ENCODE measurements around the gene RARRES1. TPM values are rescaled to one million over a fixed set of nuclear protein-coding genes. Genes with fewer than 3 reads are reported as not detected.

The RARRES1 gene, protein sequence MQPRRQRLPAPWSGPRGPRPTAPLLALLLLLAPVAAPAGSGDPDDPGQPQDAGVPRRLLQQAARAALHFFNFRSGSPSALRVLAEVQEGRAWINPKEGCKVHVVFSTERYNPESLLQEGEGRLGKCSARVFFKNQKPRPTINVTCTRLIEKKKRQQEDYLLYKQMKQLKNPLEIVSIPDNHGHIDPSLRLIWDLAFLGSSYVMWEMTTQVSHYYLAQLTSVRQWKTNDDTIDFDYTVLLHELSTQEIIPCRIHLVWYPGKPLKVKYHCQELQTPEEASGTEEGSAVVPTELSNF
- not detected for total RNA-seq
- polyA plus RNA-seq, result not detected

DNA sequence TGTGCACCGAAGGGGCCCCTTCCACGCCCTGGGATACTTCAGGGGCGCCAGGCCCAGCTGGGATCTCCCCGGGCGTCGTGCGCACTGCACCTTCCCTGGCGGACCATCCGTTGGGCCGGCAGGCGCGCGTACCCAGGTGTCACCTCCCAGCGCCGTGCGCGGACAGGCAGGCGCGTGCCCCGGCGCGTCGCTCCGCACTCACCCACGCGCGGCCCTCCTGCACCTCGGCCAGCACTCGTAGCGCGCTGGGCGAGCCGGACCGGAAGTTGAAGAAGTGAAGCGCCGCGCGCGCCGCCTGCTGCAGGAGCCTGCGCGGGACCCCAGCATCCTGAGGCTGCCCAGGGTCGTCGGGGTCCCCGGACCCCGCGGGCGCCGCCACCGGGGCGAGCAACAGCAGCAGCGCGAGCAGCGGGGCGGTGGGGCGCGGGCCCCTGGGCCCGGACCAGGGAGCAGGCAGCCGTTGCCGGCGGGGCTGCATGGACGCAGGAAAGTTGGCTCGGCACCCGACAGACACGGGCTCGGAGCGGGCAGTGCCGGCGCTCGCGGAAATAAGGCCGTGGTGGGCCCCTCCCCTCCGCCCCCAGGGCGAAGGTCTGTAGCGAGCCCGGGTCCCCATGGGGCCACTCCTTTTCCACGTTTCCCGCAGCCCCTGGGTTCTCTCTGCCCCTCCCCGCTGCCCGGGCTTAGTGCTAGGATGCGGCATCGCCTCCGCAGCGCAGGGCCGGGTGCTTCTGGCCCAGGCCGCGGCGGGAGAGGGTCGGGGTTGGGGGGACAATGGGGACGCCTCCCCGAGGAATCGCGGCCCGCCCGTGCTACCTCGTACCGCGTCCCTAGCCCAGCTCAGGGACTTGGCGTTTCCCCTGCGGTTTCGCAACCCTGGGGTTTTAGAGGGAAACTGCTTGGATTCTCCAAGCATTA, at the start of gene RARRES1:
Gene RARRES1, minus strand, starts transcription at position 520 of the 918 bp plus-strand sequence. Its CDS starts 42 bp downstream, at position 478.
- CTCF ChIA-PET, result no interaction called here

DNA sequence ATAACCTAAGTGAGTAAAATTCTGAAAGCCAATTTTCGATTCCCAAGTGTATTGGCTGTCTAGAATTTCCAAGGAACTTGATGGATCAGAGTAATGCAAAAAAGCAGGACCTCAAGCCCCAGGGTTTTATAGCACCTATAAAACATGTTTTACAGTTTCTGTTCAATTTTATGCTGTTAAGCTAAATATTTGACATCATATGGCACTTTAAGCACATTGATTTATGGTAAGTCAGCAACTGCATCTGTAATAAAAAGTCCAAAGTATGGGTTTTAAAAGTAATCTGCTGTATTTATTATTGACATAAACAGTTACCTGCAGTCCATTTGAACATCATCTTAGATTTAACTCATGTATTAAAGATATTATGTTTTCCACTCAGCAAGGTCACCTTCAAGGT, 49.6 kb upstream of the RARRES1 start:
- CTCF ChIA-PET, result no interaction called here
- Histone ChIP-seq H3K4me1 (ENCODE audit: insufficient read depth, low read length) (no peaks in the 10 kb centered on the region), H3K4me3 (ENCODE audit: low read length) (no peak overlapping the region), H3K9me3 (ENCODE audit: low read length) (no peaks in the 10 kb centered on the region), H3K27me3 (ENCODE audit: insufficient read depth, low read length, poor library complexity, severe bottlenecking) (no peaks in the 10 kb centered on the region), H3K27ac (ENCODE audit: low read depth, low read length) (no peak overlapping the region), H3K36me3 (ENCODE audit: insufficient read depth, low read length) (no peaks in the 10 kb centered on the region)
- H3K36me3 Mint-ChIP-seq, result peaks cover 0 to 6% (median 0%) of the 10 kb centered on the region in 3 donors
- no peaks in the 10 kb centered on the region for H3K9me3 Mint-ChIP-seq
- peaks cover 0 to 1% of the 10 kb centered on the region in 2 donors for H3K27me3 Mint-ChIP-seq
- H3K4me1 Mint-ChIP-seq, result no peaks in the 10 kb centered on the region
- no peak overlapping the region for H3K4me3 Mint-ChIP-seq
- H3K27ac Mint-ChIP-seq, result no peak overlapping the region
- no peak for DNase-seq
- POLR2A ChIA-PET, result no interaction called here

More for the DNA sequence above, at the start of gene RARRES1:
- H3K27ac ChIP-seq (ENCODE audit: low read depth, low read length), result no peak within 1 kb of the TSS
- H3K9me3 ChIP-seq (ENCODE audit: low read length), result peaks cover 6% of the 10 kb centered on the region
- peaks cover 5% of the 10 kb centered on the region for H3K4me1 ChIP-seq (ENCODE audit: insufficient read depth, low read length)
- peaks cover 3 to 5% of the 10 kb centered on the region in 2 donors for H3K27me3 Mint-ChIP-seq
- no peaks in the 10 kb centered on the region for H3K27me3 ChIP-seq (ENCODE audit: insufficient read depth, low read length, poor library complexity, severe bottlenecking)
- H3K9me3 Mint-ChIP-seq, result peaks cover 0 to 5% (median 2%) of the 10 kb centered on the region in 5 donors
- H3K36me3 ChIP-seq (ENCODE audit: insufficient read depth, low read length), result no peaks in the 10 kb centered on the region
- peak within 1 kb of the TSS; percentile 20 for H3K4me3 ChIP-seq (ENCODE audit: low read length)
- POLR2A ChIA-PET, result no interaction called here
- peak within 1 kb of the TSS; percentile 25 to 77 (median 66) for H3K4me3 Mint-ChIP-seq
- peaks cover 0 to 6% (median 2%) of the 10 kb centered on the region in 3 donors for H3K36me3 Mint-ChIP-seq
- peak in 3 of 5 donors; percentile 5 to 50 (median 21) for DNase-seq
- H3K27ac Mint-ChIP-seq, result no peak within 1 kb of the TSS
- H3K4me1 Mint-ChIP-seq, result peaks cover 14 to 23% (median 19%) of the 10 kb centered on the region in 3 donors

DNA sequence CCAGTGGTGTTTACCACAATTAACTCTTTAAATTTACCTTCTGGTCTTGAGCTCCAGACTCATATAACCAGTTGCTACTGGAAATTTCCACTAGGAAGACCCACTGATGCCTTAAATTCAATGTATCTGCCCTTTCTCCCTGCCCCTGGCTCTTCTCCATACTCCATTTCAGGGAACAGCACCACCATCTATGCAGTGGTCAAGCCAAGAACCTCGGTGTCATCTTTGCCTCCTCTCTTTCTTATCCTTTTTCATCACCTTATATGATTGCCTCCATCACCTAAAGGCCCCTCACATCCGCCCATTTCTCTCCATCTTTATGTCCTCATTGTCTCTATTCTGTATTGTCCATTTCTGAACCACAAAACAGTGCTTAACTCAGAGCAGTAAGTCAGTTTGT, 48.9 kb upstream of the RARRES1 start:
- peaks cover 0 to 1% (median 0%) of the 10 kb centered on the region in 3 donors for H3K4me1 Mint-ChIP-seq
- H3K36me3 Mint-ChIP-seq, result peaks cover 0 to 6% (median 0%) of the 10 kb centered on the region in 3 donors
- Histone ChIP-seq H3K27ac (ENCODE audit: low read depth, low read length) (no peak overlapping the region), H3K27me3 (ENCODE audit: insufficient read depth, low read length, poor library complexity, severe bottlenecking) (no peaks in the 10 kb centered on the region), H3K36me3 (ENCODE audit: insufficient read depth, low read length) (no peaks in the 10 kb centered on the region), H3K4me1 (ENCODE audit: insufficient read depth, low read length) (no peaks in the 10 kb centered on the region), H3K4me3 (ENCODE audit: low read length) (no peak overlapping the region), H3K9me3 (ENCODE audit: low read length) (no peaks in the 10 kb centered on the region)
- H3K9me3 Mint-ChIP-seq, result no peaks in the 10 kb centered on the region
- peaks cover 0 to 1% of the 10 kb centered on the region in 2 donors for H3K27me3 Mint-ChIP-seq
- H3K4me3 Mint-ChIP-seq, result no peak overlapping the region
- no peak overlapping the region for H3K27ac Mint-ChIP-seq
- no peak for DNase-seq
- POLR2A ChIA-PET, result no interaction called here
- CTCF ChIA-PET, result no interaction called here

DNA sequence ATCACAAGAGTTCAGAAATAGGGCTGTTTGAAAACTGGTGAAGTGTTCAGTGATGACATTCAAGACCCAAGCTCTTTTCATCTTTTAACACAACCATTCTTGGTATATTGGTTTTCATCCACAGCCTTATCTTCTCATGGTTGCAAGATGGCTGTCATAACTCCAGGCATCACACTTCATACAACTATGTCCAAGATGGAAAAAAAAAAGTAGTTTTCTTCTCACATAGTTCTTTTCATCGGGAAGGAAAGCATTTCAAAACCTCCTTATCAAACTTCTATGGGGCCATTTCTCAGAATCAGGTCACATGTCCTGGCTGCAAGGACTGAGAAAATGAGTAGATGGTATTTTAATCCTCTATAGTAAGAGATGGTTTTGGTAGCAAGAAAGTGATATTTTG, 48.5 kb upstream of the RARRES1 start:
- ChIA-PET CTCF (no interaction called here), POLR2A (no interaction called here)

DNA sequence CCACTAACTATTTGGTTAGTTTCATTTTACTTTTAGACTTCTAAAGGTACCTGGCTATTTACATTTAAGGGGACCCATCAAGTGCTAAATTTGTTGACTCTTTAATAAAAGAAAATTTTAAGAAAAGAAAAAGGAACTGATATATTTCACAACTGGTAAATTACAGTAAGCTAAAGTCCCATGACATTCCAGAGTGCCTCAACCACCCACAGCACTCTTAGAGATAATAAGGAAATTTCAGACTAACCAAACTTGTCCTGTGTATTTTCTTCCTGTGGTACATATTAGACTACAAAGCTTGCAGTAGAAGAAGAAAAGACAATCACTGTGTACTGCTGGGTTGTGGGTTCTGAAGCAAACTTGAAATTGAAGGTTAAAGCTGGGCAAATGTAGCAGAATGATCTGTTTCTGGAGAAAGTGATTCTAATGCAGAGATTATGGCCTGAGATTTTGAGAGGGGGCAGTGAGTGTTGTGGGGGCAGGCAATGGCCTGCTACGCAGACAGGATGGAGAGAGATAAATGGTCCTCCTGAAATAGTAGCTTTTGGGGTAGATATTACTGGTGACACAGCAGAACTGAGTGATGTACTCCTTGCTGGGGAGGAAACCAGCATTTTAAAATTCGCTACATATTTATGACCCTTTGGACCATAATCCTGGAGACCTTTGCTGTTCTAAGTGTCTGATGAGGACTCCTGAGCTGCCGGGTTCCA, 45.1 kb upstream of the RARRES1 start:
- ChIA-PET CTCF (interaction anchor here (0.9 to 1.0 kb wide), 2 partner anchors 14 to 53 kb away, joined by 3 to 4 read pairs; no protein-coding TSS in a partner anchor), POLR2A (interaction anchor here (0.6 kb wide), 1 partner anchor 117 kb away, joined by 4 read pairs; no protein-coding TSS in a partner anchor)
- Mint-ChIP-seq H3K4me1 (peaks cover 0 to 7% (median 0%) of the 10 kb centered on the region in 3 donors), H3K27me3 (peaks cover 0 to 1% of the 10 kb centered on the region in 2 donors), H3K27ac (peak overlapping the region in 1 of 8 donors; percentile 6), H3K4me3 (peak overlapping the region in 1 of 7 donors; percentile 28), H3K36me3 (peaks cover 0 to 3% (median 0%) of the 10 kb centered on the region in 3 donors), H3K9me3 (no peaks in the 10 kb centered on the region)
- Histone ChIP-seq H3K4me3 (ENCODE audit: low read length) (no peak overlapping the region), H3K9me3 (ENCODE audit: low read length) (no peaks in the 10 kb centered on the region), H3K4me1 (ENCODE audit: insufficient read depth, low read length) (no peaks in the 10 kb centered on the region), H3K27me3 (ENCODE audit: insufficient read depth, low read length, poor library complexity, severe bottlenecking) (no peaks in the 10 kb centered on the region), H3K27ac (ENCODE audit: low read depth, low read length) (no peak overlapping the region), H3K36me3 (ENCODE audit: insufficient read depth, low read length) (no peaks in the 10 kb centered on the region)
- no peak for DNase-seq

More for the DNA sequence above, 48.5 kb upstream of the RARRES1 start:
- no peaks in the 10 kb centered on the region for H3K9me3 Mint-ChIP-seq
- peaks cover 0 to 1% of the 10 kb centered on the region in 2 donors for H3K27me3 Mint-ChIP-seq
- no peak overlapping the region for H3K27ac Mint-ChIP-seq
- peaks cover 0 to 6% (median 0%) of the 10 kb centered on the region in 3 donors for H3K36me3 Mint-ChIP-seq
- no peaks in the 10 kb centered on the region for H3K36me3 ChIP-seq (ENCODE audit: insufficient read depth, low read length)
- H3K4me3 Mint-ChIP-seq, result no peak overlapping the region
- no peak overlapping the region for H3K4me3 ChIP-seq (ENCODE audit: low read length)
- no peak overlapping the region for H3K27ac ChIP-seq (ENCODE audit: low read depth, low read length)
- H3K27me3 ChIP-seq (ENCODE audit: insufficient read depth, low read length, poor library complexity, severe bottlenecking), result no peaks in the 10 kb centered on the region
- H3K9me3 ChIP-seq (ENCODE audit: low read length), result no peaks in the 10 kb centered on the region
- H3K4me1 Mint-ChIP-seq, result peaks cover 0 to 2% (median 0%) of the 10 kb centered on the region in 3 donors
- no peak for DNase-seq
- H3K4me1 ChIP-seq (ENCODE audit: insufficient read depth, low read length), result no peaks in the 10 kb centered on the region

DNA sequence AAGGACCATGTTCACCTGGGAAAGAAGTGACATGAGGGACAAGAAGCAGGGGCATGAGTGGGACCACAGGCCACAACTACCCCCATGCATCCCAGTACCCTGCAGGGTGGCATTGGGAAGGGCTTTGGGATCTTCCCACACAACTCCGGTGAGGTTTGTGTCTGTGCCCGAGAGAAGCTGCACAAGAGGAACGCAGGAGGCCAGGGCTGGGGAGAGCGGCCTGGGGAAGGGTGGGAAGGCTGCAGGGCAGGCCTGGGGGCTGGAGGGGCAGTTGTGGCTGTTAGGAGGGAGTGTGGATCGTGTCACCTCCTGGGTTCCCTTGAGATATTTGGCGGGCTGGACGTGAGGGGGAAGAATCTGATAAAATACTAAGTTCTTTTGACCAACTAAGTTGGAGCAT, 44.3 kb upstream of the RARRES1 start:
- no peak overlapping the region for H3K4me3 Mint-ChIP-seq
- H3K27me3 Mint-ChIP-seq, result peaks cover 0 to 1% of the 10 kb centered on the region in 2 donors
- ChIA-PET CTCF (interaction anchor here (1.0 kb wide), 1 partner anchor 52 kb away, joined by 3 read pairs; no protein-coding TSS in a partner anchor), POLR2A (no interaction called here)
- no peaks in the 10 kb centered on the region for H3K9me3 Mint-ChIP-seq
- Histone ChIP-seq H3K4me1 (ENCODE audit: insufficient read depth, low read length) (no peaks in the 10 kb centered on the region), H3K4me3 (ENCODE audit: low read length) (no peak overlapping the region), H3K27ac (ENCODE audit: low read depth, low read length) (no peak overlapping the region), H3K27me3 (ENCODE audit: insufficient read depth, low read length, poor library complexity, severe bottlenecking) (no peaks in the 10 kb centered on the region), H3K36me3 (ENCODE audit: insufficient read depth, low read length) (no peaks in the 10 kb centered on the region), H3K9me3 (ENCODE audit: low read length) (no peaks in the 10 kb centered on the region)
- peaks cover 0 to 2% (median 0%) of the 10 kb centered on the region in 3 donors for H3K36me3 Mint-ChIP-seq
- H3K4me1 Mint-ChIP-seq, result peaks cover 0 to 7% (median 0%) of the 10 kb centered on the region in 3 donors
- no peak for DNase-seq
- no peak overlapping the region for H3K27ac Mint-ChIP-seq

DNA sequence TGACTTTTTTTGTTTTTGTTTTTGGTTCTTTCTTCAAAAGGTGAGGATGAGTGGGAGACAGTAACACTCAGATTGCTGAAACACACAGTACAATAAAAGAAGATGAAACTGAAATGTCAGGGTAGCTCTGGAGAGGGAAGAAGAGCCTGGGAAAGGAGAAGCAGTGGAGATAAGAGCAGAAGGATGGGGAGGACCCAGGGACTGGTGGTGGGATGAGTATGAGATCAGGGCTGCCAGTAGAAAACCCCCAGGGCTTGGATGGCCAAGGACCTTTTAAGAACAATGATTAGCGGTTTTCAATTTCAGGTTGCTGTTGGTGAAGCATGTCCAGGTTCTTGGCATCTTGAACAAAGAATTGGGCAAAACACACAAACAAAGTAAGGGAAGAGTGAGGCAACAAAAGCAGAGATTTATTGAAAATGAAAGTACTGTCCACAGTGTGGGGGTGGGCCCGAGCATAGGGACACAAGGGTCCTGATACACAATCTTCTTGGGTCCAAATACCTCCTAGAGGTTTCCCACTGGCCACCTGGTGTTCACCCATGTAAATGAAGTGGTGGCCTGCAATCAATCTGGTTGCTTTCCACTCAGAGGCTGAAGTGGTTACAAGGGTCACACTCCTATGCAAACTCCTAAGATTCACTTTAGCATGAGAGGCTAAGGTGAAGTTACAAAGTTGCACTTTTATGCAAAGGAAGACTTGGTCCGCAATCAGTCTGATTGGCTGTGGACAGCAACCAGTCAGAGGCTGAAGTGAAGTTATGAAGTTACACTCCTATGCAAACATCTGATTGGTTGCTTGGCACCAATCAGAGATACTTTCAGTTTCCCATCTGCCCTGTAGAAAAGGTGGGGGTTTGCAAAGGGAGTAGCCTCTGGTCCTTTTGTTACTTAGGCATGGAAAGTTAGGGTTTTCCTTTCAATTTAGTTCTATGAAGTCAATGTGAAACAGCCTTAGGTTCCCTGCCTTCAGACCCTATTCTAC, 43.5 kb upstream of the RARRES1 start:
- peaks cover 0 to 2% (median 1%) of the 10 kb centered on the region in 3 donors for H3K36me3 Mint-ChIP-seq
- no peaks in the 10 kb centered on the region for H3K27me3 ChIP-seq (ENCODE audit: insufficient read depth, low read length, poor library complexity, severe bottlenecking)
- no peaks in the 10 kb centered on the region for H3K9me3 Mint-ChIP-seq
- no peak overlapping the region for H3K4me3 Mint-ChIP-seq
- no peak overlapping the region for H3K27ac ChIP-seq (ENCODE audit: low read depth, low read length)
- no peak overlapping the region for H3K4me3 ChIP-seq (ENCODE audit: low read length)
- no peak for DNase-seq
- ChIA-PET POLR2A (no interaction called here), CTCF (no interaction called here)
- H3K27ac Mint-ChIP-seq, result peak overlapping the region in 1 of 8 donors; percentile 61
- no peaks in the 10 kb centered on the region for H3K4me1 ChIP-seq (ENCODE audit: insufficient read depth, low read length)
- H3K36me3 ChIP-seq (ENCODE audit: insufficient read depth, low read length), result no peaks in the 10 kb centered on the region
- H3K4me1 Mint-ChIP-seq, result peaks cover 0 to 7% (median 0%) of the 10 kb centered on the region in 3 donors
- peaks cover 0 to 1% of the 10 kb centered on the region in 2 donors for H3K27me3 Mint-ChIP-seq
- H3K9me3 ChIP-seq (ENCODE audit: low read length), result no peaks in the 10 kb centered on the region

Data from CD8-positive, alpha-beta memory T cell (primary cell).